Measurements from ENCODE around the gene ARHGAP22. TPM values are rescaled to one million over a fixed set of nuclear protein-coding genes. Genes with fewer than 3 reads are reported as not detected.

The ARHGAP22 gene
- total RNA-seq, 1 donor from 2014 or later = 3.8 TPM

DNA sequence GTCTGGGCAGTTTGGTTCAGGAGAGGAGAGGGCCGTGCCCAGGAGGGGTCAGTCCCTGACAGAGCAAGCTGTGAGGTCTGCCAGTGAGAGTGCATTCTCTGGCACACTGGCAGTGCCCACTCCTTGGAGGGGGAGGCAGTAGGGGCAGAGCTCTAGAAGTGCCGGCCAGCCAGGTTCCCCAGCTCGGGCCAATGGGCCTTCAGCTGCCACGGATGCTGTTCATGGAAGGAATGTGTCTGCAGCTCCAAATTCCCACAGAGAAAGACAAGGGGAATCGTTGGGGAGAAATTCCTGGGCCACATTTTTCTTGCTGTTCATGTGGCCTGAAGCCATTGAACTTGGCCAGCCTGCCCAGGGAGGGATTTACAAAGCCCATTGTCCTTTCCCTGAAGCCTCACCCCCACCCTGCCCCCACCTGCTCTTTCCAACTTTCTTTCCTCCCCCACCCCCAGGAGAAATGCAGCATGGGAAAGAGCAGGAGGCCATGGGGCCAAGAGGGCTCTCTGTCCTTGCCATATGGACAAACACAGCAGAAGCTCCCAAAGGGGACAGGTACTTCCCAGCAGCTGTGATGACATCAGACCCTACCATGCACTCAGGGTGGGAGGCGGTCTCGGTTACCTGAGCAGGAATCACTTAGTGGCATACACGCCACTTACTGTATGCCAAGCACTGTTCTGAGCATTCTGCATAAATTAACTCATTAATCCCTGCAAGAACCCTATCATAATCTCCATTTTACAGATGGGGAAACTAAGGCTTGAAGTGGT lies 70.7 kb downstream of the ARHGAP22 start:
- Mint-ChIP-seq H3K9me3 (ENCODE audit: low read depth) (no peaks in the 10 kb centered on the region), H3K27ac (no peak overlapping the region), H3K4me1 (ENCODE audit: low read depth) (no peaks in the 10 kb centered on the region), H3K27me3 (peaks cover 5% of the 10 kb centered on the region), H3K36me3 (ENCODE audit: insufficient read depth) (no peaks in the 10 kb centered on the region), H3K4me3 (ENCODE audit: low read depth) (no peak overlapping the region)
- DNase-seq (ENCODE audit: low spot score, unreplicated experiment) = no peak
- TF ChIP-seq, protein P1, sequence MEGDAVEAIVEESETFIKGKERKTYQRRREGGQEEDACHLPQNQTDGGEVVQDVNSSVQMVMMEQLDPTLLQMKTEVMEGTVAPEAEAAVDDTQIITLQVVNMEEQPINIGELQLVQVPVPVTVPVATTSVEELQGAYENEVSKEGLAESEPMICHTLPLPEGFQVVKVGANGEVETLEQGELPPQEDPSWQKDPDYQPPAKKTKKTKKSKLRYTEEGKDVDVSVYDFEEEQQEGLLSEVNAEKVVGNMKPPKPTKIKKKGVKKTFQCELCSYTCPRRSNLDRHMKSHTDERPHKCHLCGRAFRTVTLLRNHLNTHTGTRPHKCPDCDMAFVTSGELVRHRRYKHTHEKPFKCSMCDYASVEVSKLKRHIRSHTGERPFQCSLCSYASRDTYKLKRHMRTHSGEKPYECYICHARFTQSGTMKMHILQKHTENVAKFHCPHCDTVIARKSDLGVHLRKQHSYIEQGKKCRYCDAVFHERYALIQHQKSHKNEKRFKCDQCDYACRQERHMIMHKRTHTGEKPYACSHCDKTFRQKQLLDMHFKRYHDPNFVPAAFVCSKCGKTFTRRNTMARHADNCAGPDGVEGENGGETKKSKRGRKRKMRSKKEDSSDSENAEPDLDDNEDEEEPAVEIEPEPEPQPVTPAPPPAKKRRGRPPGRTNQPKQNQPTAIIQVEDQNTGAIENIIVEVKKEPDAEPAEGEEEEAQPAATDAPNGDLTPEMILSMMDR (IDR thresholded peaks at IDR 0.05; ENCODE audit: unreplicated experiment) = no peak

DNA sequence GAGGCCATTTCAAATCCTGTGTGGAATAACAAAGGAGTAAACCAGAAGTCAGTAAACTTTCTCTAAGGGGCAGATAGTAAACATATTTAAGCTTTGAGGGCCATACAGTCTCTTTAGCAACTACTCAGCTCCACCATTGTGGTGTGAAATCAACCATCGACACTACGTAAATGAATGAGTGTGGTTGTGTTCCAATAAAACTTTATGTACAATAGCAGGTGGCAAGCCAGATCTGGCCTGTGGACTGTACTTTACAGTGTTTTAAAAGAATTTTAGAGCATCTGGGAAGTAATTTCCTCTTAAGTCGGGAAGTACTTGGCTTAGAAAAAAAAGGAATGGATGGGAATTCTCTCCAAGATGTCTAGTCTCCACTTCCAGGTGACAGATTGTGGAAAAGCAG lies 71.3 kb downstream of the ARHGAP22 start:
- no peak for DNase-seq (ENCODE audit: low spot score, unreplicated experiment)
- H3K4me3 Mint-ChIP-seq (ENCODE audit: low read depth) = no peak overlapping the region
- peaks cover 5% of the 10 kb centered on the region for H3K27me3 Mint-ChIP-seq
- no peak overlapping the region for H3K27ac Mint-ChIP-seq
- no peaks in the 10 kb centered on the region for H3K9me3 Mint-ChIP-seq (ENCODE audit: low read depth)
- no peaks in the 10 kb centered on the region for H3K4me1 Mint-ChIP-seq (ENCODE audit: low read depth)
- H3K36me3 Mint-ChIP-seq (ENCODE audit: insufficient read depth) = no peaks in the 10 kb centered on the region
- TF ChIP-seq, protein P1 (IDR thresholded peaks at IDR 0.05; ENCODE audit: unreplicated experiment) = no peak

DNA sequence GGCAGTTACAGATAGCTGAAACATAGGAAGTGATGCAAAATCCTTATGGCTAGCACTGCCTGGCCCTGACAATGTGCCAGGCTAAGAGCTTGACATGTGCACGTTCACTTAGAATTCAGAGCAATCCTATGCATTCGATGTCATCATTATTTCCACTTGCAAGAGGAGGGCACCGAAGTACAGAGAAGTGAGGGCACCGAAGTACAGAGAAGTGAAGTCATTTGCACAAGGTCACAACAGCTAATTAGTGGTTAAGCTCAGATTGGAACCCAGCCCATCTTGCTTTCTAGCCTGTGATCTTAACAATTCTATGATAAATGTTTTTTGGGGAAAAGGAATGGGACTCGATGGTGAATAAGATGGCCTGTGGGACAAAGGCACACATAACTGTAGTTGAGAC lies 73.4 kb downstream of the ARHGAP22 start:
- peaks cover 6% of the 10 kb centered on the region for H3K27me3 Mint-ChIP-seq
- no peak for DNase-seq (ENCODE audit: low spot score, unreplicated experiment)

DNA sequence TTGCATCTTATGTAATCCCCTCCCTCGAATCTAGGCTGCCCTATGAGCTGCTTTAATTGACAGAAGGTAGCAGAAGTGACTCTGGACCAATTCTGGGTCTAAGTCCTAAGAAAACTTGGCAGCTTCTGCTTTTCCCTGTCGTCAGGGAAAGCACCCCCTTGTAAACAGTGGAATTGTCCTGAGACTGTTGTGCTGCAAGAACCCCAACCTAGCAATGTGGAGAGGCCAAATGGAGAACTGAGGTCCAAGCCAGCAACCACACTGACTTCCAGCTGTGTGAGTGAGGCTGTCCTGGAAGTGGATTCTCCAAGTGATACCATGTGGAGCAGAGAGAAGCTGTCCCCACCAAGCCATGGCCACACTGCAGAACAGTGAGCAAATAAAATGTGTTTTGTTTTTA lies 75.5 kb downstream of the ARHGAP22 start:
- Mint-ChIP-seq H3K27me3 (peaks cover 24% of the 10 kb centered on the region), H3K9me3 (ENCODE audit: low read depth) (no peaks in the 10 kb centered on the region)

More for the DNA sequence above, 73.4 kb downstream of the ARHGAP22 start:
- Mint-ChIP-seq H3K4me1 (ENCODE audit: low read depth) (no peaks in the 10 kb centered on the region), H3K9me3 (ENCODE audit: low read depth) (no peaks in the 10 kb centered on the region), H3K4me3 (ENCODE audit: low read depth) (no peak overlapping the region), H3K36me3 (ENCODE audit: insufficient read depth) (no peaks in the 10 kb centered on the region), H3K27ac (no peak overlapping the region)
- TF ChIP-seq, protein P1 (IDR thresholded peaks at IDR 0.05; ENCODE audit: unreplicated experiment) = no peak

DNA sequence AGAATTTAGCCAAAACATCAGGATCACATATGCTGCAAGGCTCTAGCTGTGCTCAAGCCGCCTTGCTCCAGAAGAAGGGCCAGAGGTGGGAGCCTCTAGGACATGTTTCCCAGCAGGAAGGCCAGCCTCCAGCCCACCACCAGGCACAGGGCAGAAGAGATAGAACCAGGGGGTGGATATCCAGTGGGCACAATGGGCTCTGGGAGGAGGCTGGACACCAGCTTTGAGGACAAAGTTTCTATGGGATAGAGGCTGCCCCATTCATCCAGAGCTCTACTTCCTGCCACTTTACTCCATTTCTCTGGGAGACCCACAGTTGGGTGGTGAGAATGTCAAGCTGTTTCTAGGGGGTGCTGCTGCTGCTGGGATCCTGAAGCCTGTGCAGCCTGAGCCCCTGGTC lies 77.1 kb downstream of the ARHGAP22 start:
- Mint-ChIP-seq H3K9me3 (ENCODE audit: low read depth) (no peaks in the 10 kb centered on the region), H3K36me3 (ENCODE audit: insufficient read depth) (no peaks in the 10 kb centered on the region), H3K4me3 (ENCODE audit: low read depth) (no peak overlapping the region), H3K4me1 (ENCODE audit: low read depth) (peaks cover 3% of the 10 kb centered on the region), H3K27me3 (peaks cover 24% of the 10 kb centered on the region), H3K27ac (no peak overlapping the region)
- TF ChIP-seq, protein P1 (IDR thresholded peaks at IDR 0.05; ENCODE audit: unreplicated experiment) = no peak
- no peak for DNase-seq (ENCODE audit: low spot score, unreplicated experiment)

More for the DNA sequence above, 75.5 kb downstream of the ARHGAP22 start:
- no peak for DNase-seq (ENCODE audit: low spot score, unreplicated experiment)
- Mint-ChIP-seq H3K4me3 (ENCODE audit: low read depth) (no peak overlapping the region), H3K36me3 (ENCODE audit: insufficient read depth) (no peaks in the 10 kb centered on the region), H3K27ac (no peak overlapping the region), H3K4me1 (ENCODE audit: low read depth) (no peaks in the 10 kb centered on the region)
- TF ChIP-seq, protein P1 (IDR thresholded peaks at IDR 0.05; ENCODE audit: unreplicated experiment) = no peak
